Loucy (cell line): ENCODE data around the gene CGN.

Source experiments
- H2AFZ ChIP-seq: fragments of 200-600 bp; sonication (generic); 2 replicates; pipeline ENCODE4 v1.6.0; 2016; ENCODE audit warnings: antibody characterized with exemption, mild to moderate bottlenecking, low read length, moderate library complexity
- H3F3A ChIP-seq: fragments of 200-600 bp; 2 replicates; pipeline ENCODE4 v1.6.0; 2016; ENCODE audit warnings: antibody characterized with exemption, low read depth, mild to moderate bottlenecking
- H3K27me3 ChIP-seq: fragments of 200-600 bp; sonication (generic); 2 replicates; pipeline ENCODE4 v1.6.1; 2014; ENCODE audit warnings: low read length, mild to moderate bottlenecking; ENCODE audit not compliant: insufficient read depth, poor library complexity, severe bottlenecking
- H3K36me3 ChIP-seq: fragments of 200-600 bp; sonication (generic); 2 replicates; pipeline ENCODE4 v1.6.1; 2016; ENCODE audit warnings: low read length; ENCODE audit not compliant: insufficient read depth
- H3K4me1 ChIP-seq: fragments of 200-600 bp; sonication (generic); 2 replicates; pipeline ENCODE4 v1.5.1; 2014; ENCODE audit warnings: low read length, mild to moderate bottlenecking; ENCODE audit not compliant: insufficient read depth, poor library complexity, severe bottlenecking
- H3K4me2 ChIP-seq: fragments of 200-600 bp; sonication (generic); 2 replicates; pipeline ENCODE4 v1.6.0; 2014; ENCODE audit warnings: antibody characterized with exemption, low read length, low read depth, mild to moderate bottlenecking; ENCODE audit not compliant: poor library complexity, severe bottlenecking
- H3K4me3 ChIP-seq: fragments of 200-600 bp; sonication (generic); 2 replicates; pipeline ENCODE4 v1.5.1; 2014; ENCODE audit warnings: low read length, mild to moderate bottlenecking, mixed read lengths; ENCODE audit not compliant: poor library complexity, severe bottlenecking
- H3K79me2 ChIP-seq: fragments of 200-600 bp; sonication (generic); 2 replicates; pipeline ENCODE4 v1.6.1; 2014; ENCODE audit warnings: low read length; ENCODE audit not compliant: insufficient read depth
- H3K9ac ChIP-seq: fragments of 200-600 bp; sonication (generic); 2 replicates; pipeline ENCODE4 v1.6.0; 2014; ENCODE audit warnings: mild to moderate bottlenecking, low read depth, low read length, moderate library complexity; ENCODE audit not compliant: poor library complexity, severe bottlenecking
- H3K9me2 ChIP-seq: fragments of 200-600 bp; sonication (generic); replicated peaks from 2 replicates; pipeline ENCODE4 v1.6.1; 2016; ENCODE audit warnings: low read depth, low read length, mixed read lengths
- H3K9me3 ChIP-seq: fragments of 200-600 bp; sonication (generic); 2 replicates; pipeline ENCODE4 v1.6.1; 2014; ENCODE audit warnings: mild to moderate bottlenecking, antibody characterized with exemption, low read length, low read depth; ENCODE audit not compliant: insufficient read depth
- H4K20me1 ChIP-seq: fragments of 200-600 bp; sonication (generic); 2 replicates; pipeline ENCODE4 v1.6.0; 2014; ENCODE audit warnings: antibody characterized with exemption, low read length, mild to moderate bottlenecking; ENCODE audit not compliant: insufficient read depth, poor library complexity, severe bottlenecking
- CTCF ChIP-seq: fragments of 200-600 bp; sonication (generic); conservative IDR thresholded peaks from 2 replicates; pipeline ENCODE4 v1.5.1; 2014; ENCODE audit warnings: mild to moderate bottlenecking, antibody characterized with exemption, low read length
- EZH2phosphoT487 ChIP-seq: fragments of 200-600 bp; IDR thresholded peaks from 2 replicates; pipeline ENCODE4 v1.6.1; 2018; ENCODE audit warnings: antibody characterized with exemption, mild to moderate bottlenecking, moderate library complexity, borderline replicate concordance

CGN gene

DNA sequence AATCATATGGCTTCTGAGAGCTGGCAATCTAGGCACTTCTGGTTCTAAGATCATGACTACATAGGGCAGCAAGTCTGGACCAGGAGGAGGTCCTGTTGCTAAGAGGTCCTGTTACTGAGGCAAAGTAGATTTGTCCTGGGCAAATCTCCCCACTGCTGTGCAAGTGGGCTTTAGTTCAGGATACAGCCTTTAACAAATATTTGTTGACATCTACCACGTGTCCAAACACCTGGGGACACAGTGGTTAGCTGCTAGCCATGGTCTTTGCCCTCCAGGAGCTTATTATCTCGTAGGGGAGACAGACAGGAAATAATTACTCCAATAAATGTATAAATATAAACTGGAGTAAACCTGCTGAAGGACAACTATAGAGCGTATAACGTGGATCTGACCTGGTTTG is 3.2 kb downstream of the CGN start:
- Histone ChIP-seq H3K4me2 (no peak overlapping the region), H3K4me3 (no peak overlapping the region), H3K36me3 (no peaks in the 10 kb centered on the region), H3K27me3 (no peaks in the 10 kb centered on the region), H3F3A (no peaks in the 10 kb centered on the region), H3K4me1 (peaks cover 32% of the 10 kb centered on the region), H2AFZ (no peak overlapping the region), H3K9me3 (no peaks in the 10 kb centered on the region), H3K9ac (no peak overlapping the region), H3K79me2 (no peaks in the 10 kb centered on the region), H3K9me2 (no peaks in the 10 kb centered on the region), H4K20me1 (no peaks in the 10 kb centered on the region)
- TF ChIP-seq CTCF = no peak
- TF ChIP-seq EZH2phosphoT487 = no peak

GRCh38 chr1:151515265-151515664 is 4.1 kb downstream of the CGN start:
- no peaks in the 10 kb centered on the region for H3K36me3 ChIP-seq
- no peak overlapping the region for H3K9ac ChIP-seq
- H3K4me3 ChIP-seq = no peak overlapping the region
- peaks cover 32% of the 10 kb centered on the region for H3K4me1 ChIP-seq
- H3F3A ChIP-seq = no peaks in the 10 kb centered on the region
- H3K9me2 ChIP-seq = no peaks in the 10 kb centered on the region
- no peak overlapping the region for H3K4me2 ChIP-seq
- no peak overlapping the region for H2AFZ ChIP-seq
- H3K9me3 ChIP-seq = no peaks in the 10 kb centered on the region
- no peaks in the 10 kb centered on the region for H4K20me1 ChIP-seq
- H3K27me3 ChIP-seq = no peaks in the 10 kb centered on the region
- no peaks in the 10 kb centered on the region for H3K79me2 ChIP-seq
- TF ChIP-seq EZH2phosphoT487 = no peak
- no peak for TF ChIP-seq CTCF

GRCh38 chr1:151516031-151516511 is 4.9 kb downstream of the CGN start:
- peaks cover 28% of the 10 kb centered on the region for H3K4me1 ChIP-seq
- H3K9me3 ChIP-seq = no peaks in the 10 kb centered on the region
- H3K36me3 ChIP-seq = no peaks in the 10 kb centered on the region
- H3K9ac ChIP-seq = no peak overlapping the region
- TF ChIP-seq CTCF (no peak), EZH2phosphoT487 (no peak)
- no peaks in the 10 kb centered on the region for H3K27me3 ChIP-seq
- H3F3A ChIP-seq = no peaks in the 10 kb centered on the region
- H2AFZ ChIP-seq = no peak overlapping the region
- no peak overlapping the region for H3K4me3 ChIP-seq
- no peaks in the 10 kb centered on the region for H4K20me1 ChIP-seq
- no peak overlapping the region for H3K4me2 ChIP-seq
- no peaks in the 10 kb centered on the region for H3K79me2 ChIP-seq
- no peaks in the 10 kb centered on the region for H3K9me2 ChIP-seq
